Measurements from ENCODE around the gene SLC29A3.

GRCh38 chr10:71368176-71368575, 49.1 kb downstream of the SLC29A3 start:
- TF ChIP-seq CTCF (IDR thresholded peaks at IDR 0.05; ENCODE audit: borderline replicate concordance, extremely low read depth, low read length, poor library complexity, severe bottlenecking) (no peak), EZH2 (IDR thresholded peaks at IDR 0.05; ENCODE audit: borderline replicate concordance, low read depth, low read length, severe bottlenecking) (no peak)

All from DND-41 (cell line).